Measurements from ENCODE around the gene GOT1.

DNA sequence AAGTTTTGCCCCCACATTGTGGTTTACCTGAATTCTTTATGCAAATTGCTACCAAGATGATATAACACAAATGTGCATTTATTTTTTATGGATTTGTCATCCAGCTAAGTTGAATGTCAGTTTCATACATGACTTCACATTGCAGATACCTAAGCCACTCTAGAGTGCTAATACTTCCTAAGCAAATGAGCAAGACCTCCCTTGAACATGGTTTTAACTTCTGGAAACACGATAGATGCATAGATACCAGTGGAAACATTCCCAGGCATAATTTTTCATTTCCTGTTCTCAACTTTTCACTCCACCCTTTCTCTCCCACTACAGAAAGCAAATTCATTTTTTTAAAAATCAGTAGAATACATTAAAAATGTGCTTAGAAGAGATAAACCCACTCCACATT is 20.3 kb downstream of the GOT1 start:
- no peak for TF ChIP-seq GATA2 (IDR thresholded peaks at IDR 0.05; ENCODE audit: low read depth, low read length)
- no peak for TF ChIP-seq GATA3 (IDR thresholded peaks at IDR 0.05; ENCODE audit: low read depth, low read length)
